HEK293 (cell line): ENCODE results near the gene QPCT.
A peak's percentile ranks its signal among the peaks of the same experiment; 100 is the strongest.

Source experiments
- CTCF ChIA-PET: fragments of 350-600 bp; formaldehyde crosslinking; extraction: SDS; loops from one replicate; lab custom pipeline; 2021; ENCODE audit warnings: antibody characterized with exemption; lab: Yijun Ruan, JAX
- POLR2A ChIA-PET: fragments of 300-600 bp; formaldehyde crosslinking; extraction: SDS; loops from one replicate; lab custom pipeline; 2020; ENCODE audit warnings: antibody characterized with exemption, inconsistent platforms; lab: Yijun Ruan, JAX
- H3K27ac ChIP-seq: fragments of 200-500 bp; sonication (Bioruptor generic); 2 replicates; pipeline ENCODE4 v1.5.1; 2014; ENCODE audit warnings: low read depth, low read length, control low read depth, inconsistent platforms; ENCODE audit errors: extremely low read depth
- H3K36me3 ChIP-seq, 2 experiments: fragments of 200-500 bp in 1 of 2; sonication (Bioruptor generic) in 1 of 2; 1 replicate in 1 of 2; 2 replicates in 1 of 2; pipeline ENCODE4 v1.5.1; 2014 to 2017; ENCODE audit warnings: inconsistent platforms in 2 of 2, low read length in 2 of 2; ENCODE audit not compliant: control insufficient read depth in 2 of 2, insufficient read depth in 1 of 2
- H3K4me1 ChIP-seq: fragments of 200-500 bp; sonication (Bioruptor generic); 2 replicates; pipeline ENCODE4 v1.5.1; 2014; ENCODE audit warnings: mild to moderate bottlenecking, low read length, inconsistent platforms; ENCODE audit not compliant: control insufficient read depth, insufficient read depth
- H3K4me3 ChIP-seq: 2 replicates; pipeline ENCODE4 v1.5.1; 2011; ENCODE audit warnings: low read depth, mild to moderate bottlenecking, control low read depth, low read length, moderate library complexity
- H3K9me3 ChIP-seq: fragments of 200-500 bp; sonication (Bioruptor generic); 2 replicates; pipeline ENCODE4 v1.5.1; 2014; ENCODE audit warnings: low read depth, low read length, inconsistent platforms; ENCODE audit not compliant: control insufficient read depth, insufficient read depth
- FEZF1 ChIP-seq: fragments of 450-650 bp; formaldehyde crosslinking; IDR thresholded peaks from 2 replicates; pipeline ENCODE4 v1.5.1; 2016; ENCODE audit warnings: missing biosample characterization, missing genetic modification characterization
- HOXD13 ChIP-seq: sonication (generic); formaldehyde crosslinking; IDR thresholded peaks from 2 replicates; pipeline ENCODE4 v1.8.0; 2022; ENCODE audit warnings: missing genetic modification reagents, borderline replicate concordance
- KLF1 ChIP-seq: fragments of 450-650 bp; formaldehyde crosslinking; IDR thresholded peaks from 2 replicates; pipeline ENCODE4 v1.5.1; 2016; ENCODE audit warnings: missing biosample characterization, missing genetic modification characterization
- PRDM6 ChIP-seq: fragments of 450-650 bp; formaldehyde crosslinking; IDR thresholded peaks from 2 replicates; pipeline ENCODE4 v1.5.1; 2017; ENCODE audit warnings: missing biosample characterization, missing genetic modification characterization
- RBAK ChIP-seq: fragments of 450-650 bp; formaldehyde crosslinking; IDR thresholded peaks from 2 replicates; pipeline ENCODE4 v1.5.1; 2016; ENCODE audit warnings: missing biosample characterization, missing genetic modification characterization
- REPIN1 ChIP-seq: fragments of 450-650 bp; formaldehyde crosslinking; IDR thresholded peaks from 2 replicates; pipeline ENCODE4 v1.5.1; 2017; ENCODE audit warnings: missing biosample characterization, missing genetic modification characterization, low read depth
- ZNF10 ChIP-seq: fragments of 450-650 bp; formaldehyde crosslinking; IDR thresholded peaks from 2 replicates; pipeline ENCODE4 v1.5.1; 2017; ENCODE audit warnings: missing biosample characterization, missing genetic modification characterization
- ZNF169 ChIP-seq: fragments of 450-650 bp; formaldehyde crosslinking; IDR thresholded peaks from 2 replicates; pipeline ENCODE4 v1.5.1; 2016; ENCODE audit warnings: missing biosample characterization, missing genetic modification characterization
- ZNF248 ChIP-seq: fragments of 450-650 bp; formaldehyde crosslinking; IDR thresholded peaks from 2 replicates; pipeline ENCODE4 v1.5.1; 2017; ENCODE audit warnings: missing biosample characterization, missing genetic modification characterization
- ZNF292 ChIP-seq: fragments of 450-650 bp; formaldehyde crosslinking; IDR thresholded peaks from 2 replicates; pipeline ENCODE4 v1.5.1; 2016; ENCODE audit warnings: low read depth, missing biosample characterization, missing genetic modification characterization, borderline replicate concordance
- ZNF335 ChIP-seq: fragments of 450-650 bp; formaldehyde crosslinking; conservative IDR thresholded peaks from 2 replicates; pipeline ENCODE4 v1.5.1; 2016; ENCODE audit warnings: missing biosample characterization, missing genetic modification characterization
- ZNF600 ChIP-seq: fragments of 450-650 bp; formaldehyde crosslinking; IDR thresholded peaks from 2 replicates; pipeline ENCODE4 v1.5.1; 2016; ENCODE audit warnings: missing biosample characterization, missing genetic modification characterization
- ZNF707 ChIP-seq: fragments of 450-650 bp; formaldehyde crosslinking; IDR thresholded peaks from 2 replicates; pipeline ENCODE4 v1.5.1; 2016; ENCODE audit warnings: missing biosample characterization, missing genetic modification characterization
- ZNF837 ChIP-seq: fragments of 450-650 bp; formaldehyde crosslinking; IDR thresholded peaks from 2 replicates; pipeline ENCODE4 v1.5.1; 2016; ENCODE audit warnings: missing biosample characterization, missing genetic modification characterization
- ZNF843 ChIP-seq: fragments of 450-650 bp; formaldehyde crosslinking; IDR thresholded peaks from 2 replicates; pipeline ENCODE4 v1.5.1; 2016; ENCODE audit warnings: missing biosample characterization, missing genetic modification characterization
- ZSCAN5A ChIP-seq: fragments of 450-650 bp; formaldehyde crosslinking; IDR thresholded peaks from 2 replicates; pipeline ENCODE4 v1.5.1; 2016; ENCODE audit warnings: missing biosample characterization, missing genetic modification characterization
- TF ChIP-seq, protein P1 (sequence below): fragments of 450-650 bp; formaldehyde crosslinking; IDR thresholded peaks from 2 replicates; pipeline ENCODE4 v1.5.1; 2017; ENCODE audit warnings: missing biosample characterization, missing genetic modification characterization
- TF ChIP-seq, protein P2 (sequence below): fragments of 450-650 bp; formaldehyde crosslinking; IDR thresholded peaks from 2 replicates; pipeline ENCODE4 v1.5.1; 2016; ENCODE audit warnings: missing biosample characterization, missing genetic modification characterization

The QPCT gene

GRCh38 chr2:37301408-37301807 is 43.0 kb upstream of the QPCT start:
- TF ChIP-seq ZNF843 (tag by site-specific recombination) = no peak
- TF ChIP-seq PRDM6 = peak; percentile 45; the same call in 1 of the 2 replicates
- H3K9me3 ChIP-seq = no peaks in the 10 kb centered on the region
- H3K4me1 ChIP-seq = peaks cover 28% of the 10 kb centered on the region
- ChIA-PET POLR2A (no interaction called here), CTCF (interaction anchor here (0.6 to 0.7 kb wide), 3 partner anchors 27 to 575 kb away, joined by 3 to 5 read pairs (median 4); no protein-coding TSS in a partner anchor)
- H3K4me3 ChIP-seq = no peak overlapping the region
- no peak overlapping the region for H3K27ac ChIP-seq
- H3K36me3 ChIP-seq = no peaks in the 10 kb centered on the region; a peak in 1 of 3 replicates

DNA sequence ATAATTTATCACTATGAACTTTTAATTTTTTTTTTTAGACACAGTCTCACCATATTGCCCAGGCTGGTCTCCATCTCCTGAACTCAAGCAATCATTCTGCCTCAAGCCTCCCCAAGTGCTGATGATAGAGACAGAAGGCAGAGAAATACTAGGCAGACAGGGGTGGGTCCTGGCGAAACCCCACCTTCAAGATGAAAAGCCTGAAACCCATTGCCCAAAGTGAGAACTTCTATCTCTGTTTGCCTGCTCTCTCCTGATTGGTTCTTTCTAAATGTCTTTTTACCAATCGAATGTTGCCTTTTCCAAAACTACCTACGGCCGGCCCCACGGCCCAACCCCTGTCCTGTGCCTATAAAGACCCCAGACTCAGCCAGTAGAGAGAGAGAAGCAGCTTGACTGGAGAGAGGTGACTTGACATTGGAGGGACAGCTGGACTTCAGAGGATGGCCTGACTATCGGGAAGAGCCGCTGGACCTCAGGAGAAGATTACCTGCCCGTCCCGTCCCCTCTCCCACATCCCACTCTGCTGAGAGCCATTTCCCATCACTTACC is 41.7 kb upstream of the QPCT start:
- TF ChIP-seq ZNF292 (tag by site-specific recombination) (no peak), REPIN1 (tag by site-specific recombination) (no peak)
- TF ChIP-seq, protein P1, sequence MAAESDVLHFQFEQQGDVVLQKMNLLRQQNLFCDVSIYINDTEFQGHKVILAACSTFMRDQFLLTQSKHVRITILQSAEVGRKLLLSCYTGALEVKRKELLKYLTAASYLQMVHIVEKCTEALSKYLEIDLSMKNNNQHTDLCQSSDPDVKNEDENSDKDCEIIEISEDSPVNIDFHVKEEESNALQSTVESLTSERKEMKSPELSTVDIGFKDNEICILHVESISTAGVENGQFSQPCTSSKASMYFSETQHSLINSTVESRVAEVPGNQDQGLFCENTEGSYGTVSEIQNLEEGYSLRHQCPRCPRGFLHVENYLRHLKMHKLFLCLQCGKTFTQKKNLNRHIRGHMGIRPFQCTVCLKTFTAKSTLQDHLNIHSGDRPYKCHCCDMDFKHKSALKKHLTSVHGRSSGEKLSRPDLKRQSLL (tag by site-specific recombination) = peak; percentile 73; the same call in 1 of the 2 replicates

DNA sequence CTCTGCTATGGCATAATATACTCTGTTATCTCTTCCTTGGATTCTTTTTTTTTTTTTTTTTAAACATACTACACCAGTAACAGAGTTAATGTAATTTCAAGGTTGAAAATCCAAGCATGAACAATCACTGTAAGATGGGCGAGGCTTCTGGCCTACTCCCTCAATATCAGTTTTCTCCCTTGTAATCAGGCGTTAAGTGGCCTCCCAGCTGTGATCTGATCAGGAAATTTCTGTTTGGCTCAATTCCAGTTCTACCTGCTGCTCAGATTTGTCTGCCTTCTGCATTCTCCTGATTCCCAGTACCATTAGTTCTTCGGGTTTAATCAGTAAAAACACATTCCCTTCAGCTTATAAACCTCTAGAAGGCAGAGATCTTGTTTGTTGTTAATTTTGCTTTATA is 38.4 kb upstream of the QPCT start:
- Histone ChIP-seq H3K36me3 (no peaks in the 10 kb centered on the region; a peak in 1 of 3 replicates), H3K27ac (no peak overlapping the region), H3K4me3 (no peak overlapping the region), H3K9me3 (no peaks in the 10 kb centered on the region), H3K4me1 (peaks cover 32% of the 10 kb centered on the region)
- CTCF ChIA-PET = interaction anchor here (0.7 to 1.1 kb wide), 2 partner anchors 10 to 572 kb away, joined by 3 to 4 read pairs; no protein-coding TSS in a partner anchor
- POLR2A ChIA-PET = no interaction called here
- no peak for TF ChIP-seq ZNF707 (tag by site-specific recombination)
- TF ChIP-seq, protein P2, sequence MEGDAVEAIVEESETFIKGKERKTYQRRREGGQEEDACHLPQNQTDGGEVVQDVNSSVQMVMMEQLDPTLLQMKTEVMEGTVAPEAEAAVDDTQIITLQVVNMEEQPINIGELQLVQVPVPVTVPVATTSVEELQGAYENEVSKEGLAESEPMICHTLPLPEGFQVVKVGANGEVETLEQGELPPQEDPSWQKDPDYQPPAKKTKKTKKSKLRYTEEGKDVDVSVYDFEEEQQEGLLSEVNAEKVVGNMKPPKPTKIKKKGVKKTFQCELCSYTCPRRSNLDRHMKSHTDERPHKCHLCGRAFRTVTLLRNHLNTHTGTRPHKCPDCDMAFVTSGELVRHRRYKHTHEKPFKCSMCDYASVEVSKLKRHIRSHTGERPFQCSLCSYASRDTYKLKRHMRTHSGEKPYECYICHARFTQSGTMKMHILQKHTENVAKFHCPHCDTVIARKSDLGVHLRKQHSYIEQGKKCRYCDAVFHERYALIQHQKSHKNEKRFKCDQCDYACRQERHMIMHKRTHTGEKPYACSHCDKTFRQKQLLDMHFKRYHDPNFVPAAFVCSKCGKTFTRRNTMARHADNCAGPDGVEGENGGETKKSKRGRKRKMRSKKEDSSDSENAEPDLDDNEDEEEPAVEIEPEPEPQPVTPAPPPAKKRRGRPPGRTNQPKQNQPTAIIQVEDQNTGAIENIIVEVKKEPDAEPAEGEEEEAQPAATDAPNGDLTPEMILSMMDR (tag by site-specific recombination) = no peak
- no peak for TF ChIP-seq ZNF248 (tag by site-specific recombination)
- no peak for TF ChIP-seq ZNF169 (tag by site-specific recombination)
- TF ChIP-seq RBAK (tag by site-specific recombination) = no peak
- no peak for TF ChIP-seq ZSCAN5A
- 0 out of 2 replicates have a peak, but pooled peaks have one; percentile 42 for TF ChIP-seq ZNF10 (tag by site-specific recombination)
- peak; percentile 71 for TF ChIP-seq FEZF1 (tag by site-specific recombination)
- 0 out of 2 replicates have a peak, but pooled peaks have one; percentile 20 for TF ChIP-seq ZNF600 (tag by site-specific recombination)
- peak; percentile 62 for TF ChIP-seq PRDM6
- TF ChIP-seq ZNF837 = no peak
- peak; percentile 32; the same call in 1 of the 2 replicates for TF ChIP-seq ZNF335
- TF ChIP-seq HOXD13 (CRISPR knock-in tag) = no peak
- TF ChIP-seq KLF1 (tag by site-specific recombination) = peak; percentile 50
- TF ChIP-seq, all 188 proteins: peak for 6

More for the DNA sequence above, 41.7 kb upstream of the QPCT start:
- Histone ChIP-seq H3K4me1 (peaks cover 24% of the 10 kb centered on the region), H3K27ac (no peak overlapping the region), H3K9me3 (no peaks in the 10 kb centered on the region), H3K4me3 (no peak overlapping the region), H3K36me3 (no peaks in the 10 kb centered on the region; a peak in 1 of 3 replicates)
- CTCF ChIA-PET = interaction anchor here (0.6 to 0.7 kb wide), 2 partner anchors 35 to 530 kb away, joined by 3 read pairs; no protein-coding TSS in a partner anchor
- POLR2A ChIA-PET = no interaction called here
